ENCODE measurements around the gene CCDC122. TPM values are rescaled to one million over a fixed set of nuclear protein-coding genes. Genes with fewer than 3 reads are reported as not detected.

CCDC122 gene
- total RNA-seq, 1 experiment from 2014 or later, result 5.8 TPM

DNA sequence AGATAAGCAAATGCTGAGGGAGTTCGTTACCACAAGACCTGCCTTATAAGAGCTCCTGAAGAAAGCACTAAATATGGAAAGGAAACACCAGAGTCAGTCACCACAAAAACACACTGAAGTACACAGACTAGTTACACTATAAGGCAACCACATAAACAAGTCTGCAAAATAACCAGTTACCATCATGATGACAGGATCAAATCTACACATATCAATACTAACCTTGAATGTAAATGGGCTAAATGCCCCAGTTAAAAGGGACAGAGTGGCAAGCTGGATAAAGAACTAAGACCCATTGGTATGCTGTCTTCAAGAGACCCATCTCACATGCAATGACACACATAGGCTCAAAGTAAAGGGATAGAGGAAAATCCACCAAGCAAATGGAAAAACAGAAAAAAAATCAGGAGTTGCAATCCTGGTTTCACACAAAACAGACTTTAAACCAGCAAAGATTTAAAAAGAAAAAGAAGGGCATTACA lies 26.6 kb downstream of the CCDC122 start:
- DNase-seq (ENCODE audit: low read depth, low spot score) (no peak), ATAC-seq (no peak)
- CTCF ChIA-PET, result no interaction called here
- no peak overlapping the region for H3K4me2 ChIP-seq (ENCODE audit: low read length)
- peaks cover 0 to 4% of the 10 kb centered on the region in 2 experiments; a peak in 1 of 4 replicates for H3K9me3 ChIP-seq (ENCODE audit: control insufficient read depth in 1 of 2, insufficient read depth in 1 of 2, low read depth in 1 of 2, low read length in 2 of 2)
- no peaks in the 10 kb centered on the region for H3K9me2 ChIP-seq (ENCODE audit: insufficient read depth)
- RAD21 ChIA-PET (ENCODE audit: low non-redundant PET in 1 of 2, low total read pairs in 2 of 2, uncharacterized antibody in 2 of 2, unreplicated experiment in 2 of 2), result no interaction called here
- no peak overlapping the region for H3K9ac ChIP-seq (ENCODE audit: low read length)
- POLR2A ChIA-PET, result no interaction called here
- TF ChIP-seq, protein P1, sequence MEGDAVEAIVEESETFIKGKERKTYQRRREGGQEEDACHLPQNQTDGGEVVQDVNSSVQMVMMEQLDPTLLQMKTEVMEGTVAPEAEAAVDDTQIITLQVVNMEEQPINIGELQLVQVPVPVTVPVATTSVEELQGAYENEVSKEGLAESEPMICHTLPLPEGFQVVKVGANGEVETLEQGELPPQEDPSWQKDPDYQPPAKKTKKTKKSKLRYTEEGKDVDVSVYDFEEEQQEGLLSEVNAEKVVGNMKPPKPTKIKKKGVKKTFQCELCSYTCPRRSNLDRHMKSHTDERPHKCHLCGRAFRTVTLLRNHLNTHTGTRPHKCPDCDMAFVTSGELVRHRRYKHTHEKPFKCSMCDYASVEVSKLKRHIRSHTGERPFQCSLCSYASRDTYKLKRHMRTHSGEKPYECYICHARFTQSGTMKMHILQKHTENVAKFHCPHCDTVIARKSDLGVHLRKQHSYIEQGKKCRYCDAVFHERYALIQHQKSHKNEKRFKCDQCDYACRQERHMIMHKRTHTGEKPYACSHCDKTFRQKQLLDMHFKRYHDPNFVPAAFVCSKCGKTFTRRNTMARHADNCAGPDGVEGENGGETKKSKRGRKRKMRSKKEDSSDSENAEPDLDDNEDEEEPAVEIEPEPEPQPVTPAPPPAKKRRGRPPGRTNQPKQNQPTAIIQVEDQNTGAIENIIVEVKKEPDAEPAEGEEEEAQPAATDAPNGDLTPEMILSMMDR (IDR thresholded peaks at IDR 0.05 in 2 of 3, conservative IDR thresholded peaks at IDR 0.05 in 1 of 3; ENCODE audit: borderline replicate concordance in 1 of 3, insufficient read depth in 1 of 3, low read depth in 2 of 3, low read length in 2 of 3), result no peak
- TF ChIP-seq, protein P2, sequence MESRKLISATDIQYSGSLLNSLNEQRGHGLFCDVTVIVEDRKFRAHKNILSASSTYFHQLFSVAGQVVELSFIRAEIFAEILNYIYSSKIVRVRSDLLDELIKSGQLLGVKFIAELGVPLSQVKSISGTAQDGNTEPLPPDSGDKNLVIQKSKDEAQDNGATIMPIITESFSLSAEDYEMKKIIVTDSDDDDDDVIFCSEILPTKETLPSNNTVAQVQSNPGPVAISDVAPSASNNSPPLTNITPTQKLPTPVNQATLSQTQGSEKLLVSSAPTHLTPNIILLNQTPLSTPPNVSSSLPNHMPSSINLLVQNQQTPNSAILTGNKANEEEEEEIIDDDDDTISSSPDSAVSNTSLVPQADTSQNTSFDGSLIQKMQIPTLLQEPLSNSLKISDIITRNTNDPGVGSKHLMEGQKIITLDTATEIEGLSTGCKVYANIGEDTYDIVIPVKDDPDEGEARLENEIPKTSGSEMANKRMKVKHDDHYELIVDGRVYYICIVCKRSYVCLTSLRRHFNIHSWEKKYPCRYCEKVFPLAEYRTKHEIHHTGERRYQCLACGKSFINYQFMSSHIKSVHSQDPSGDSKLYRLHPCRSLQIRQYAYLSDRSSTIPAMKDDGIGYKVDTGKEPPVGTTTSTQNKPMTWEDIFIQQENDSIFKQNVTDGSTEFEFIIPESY (IDR thresholded peaks at IDR 0.05; ENCODE audit: extremely low read depth, insufficient replicate concordance, low read length), result no peak
- no peak for TF ChIP-seq FOSL1 (IDR thresholded peaks at IDR 0.05; ENCODE audit: low read depth)
- no peak for TF ChIP-seq EZH2 (IDR thresholded peaks at IDR 0.05)
- TF ChIP-seq EGR1 (IDR thresholded peaks at IDR 0.05; ENCODE audit: low read depth), result no peak
- no peak for TF ChIP-seq JUND (IDR thresholded peaks at IDR 0.05)
- TF ChIP-seq CEBPB (IDR thresholded peaks at IDR 0.05; ENCODE audit: low read depth), result no peak
- no peak for TF ChIP-seq SP1 (IDR thresholded peaks at IDR 0.05; ENCODE audit: low read depth)
- no peak for TF ChIP-seq ZNF274 (IDR thresholded peaks at IDR 0.05; ENCODE audit: low read depth, low read length)
- no peak for TF ChIP-seq ELF1 (IDR thresholded peaks at IDR 0.05; ENCODE audit: borderline replicate concordance, low read depth)
- TF ChIP-seq, protein P3, sequence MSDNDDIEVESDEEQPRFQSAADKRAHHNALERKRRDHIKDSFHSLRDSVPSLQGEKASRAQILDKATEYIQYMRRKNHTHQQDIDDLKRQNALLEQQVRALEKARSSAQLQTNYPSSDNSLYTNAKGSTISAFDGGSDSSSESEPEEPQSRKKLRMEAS (IDR thresholded peaks at IDR 0.05), result no peak
- no peak for TF ChIP-seq YY1 (IDR thresholded peaks at IDR 0.05; ENCODE audit: extremely low read depth, insufficient replicate concordance, low read depth, low read length)
- TF ChIP-seq SIN3A (IDR thresholded peaks at IDR 0.05; ENCODE audit: low read depth), result no peak
- TF ChIP-seq, protein P4, sequence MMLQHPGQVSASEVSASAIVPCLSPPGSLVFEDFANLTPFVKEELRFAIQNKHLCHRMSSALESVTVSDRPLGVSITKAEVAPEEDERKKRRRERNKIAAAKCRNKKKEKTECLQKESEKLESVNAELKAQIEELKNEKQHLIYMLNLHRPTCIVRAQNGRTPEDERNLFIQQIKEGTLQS (IDR thresholded peaks at IDR 0.05), result no peak
- BruUV-seq (replicated peaks), result no TSS peak
- H3K4me3 ChIP-seq (replicated peaks in 1 of 2; ENCODE audit: low read depth in 1 of 2, low read length in 2 of 2), result no peak overlapping the region
- H3K79me2 ChIP-seq (ENCODE audit: insufficient read depth, low read length), result no peaks in the 10 kb centered on the region
- no peaks in the 10 kb centered on the region; a peak in 1 of 4 replicates for H3K36me3 ChIP-seq (ENCODE audit: control insufficient read depth in 1 of 2, insufficient read depth in 2 of 2, low read length in 2 of 2)
- no peak overlapping the region for H2AFZ ChIP-seq (ENCODE audit: low read depth, low read length, poor library complexity, severe bottlenecking)
- H3K27ac ChIP-seq (ENCODE audit: low read depth, low read length), result no peak overlapping the region
- no peaks in the 10 kb centered on the region for H4K20me1 ChIP-seq (ENCODE audit: insufficient read depth)
- intact Hi-C loops (cut with micrococcal nuclease), result no loop called here
- H3K27me3 ChIP-seq (ENCODE audit: insufficient read depth, low read length), result no peaks in the 10 kb centered on the region
- H3K4me1 ChIP-seq (ENCODE audit: control insufficient read depth in 1 of 2, insufficient read depth in 2 of 2, low read length in 2 of 2), result 0 out of 4 replicates have a peak, but pooled peaks cover 0 to 4% of the 10 kb centered on the region in 2 experiments

Data from HCT116 (cell line).